HepG2 (cell line): ENCODE data around the gene XRCC5. TPM values are rescaled to one million over a fixed set of nuclear protein-coding genes. Genes with fewer than 3 reads are reported as not detected.

ENCODE experiments used
- ATAD3A ChIP-seq: sonication (generic); formaldehyde crosslinking; IDR thresholded peaks from 2 replicates; pipeline ENCODE4 v1.4.0; 2020; ENCODE audit warnings: missing genetic modification reagents
- DNMT1 ChIP-seq: sonication (generic); formaldehyde crosslinking; IDR thresholded peaks from 2 replicates; pipeline ENCODE4 v1.5.1; 2020; ENCODE audit warnings: mild to moderate bottlenecking, missing genetic modification reagents
- GFI1 ChIP-seq: sonication (generic); formaldehyde crosslinking; IDR thresholded peaks from 2 replicates; pipeline ENCODE4 v1.5.0; 2020; ENCODE audit warnings: missing genetic modification reagents, mild to moderate bottlenecking, borderline replicate concordance
- HNRNPK ChIP-seq: fragments of 200-400 bp; formaldehyde crosslinking; IDR thresholded peaks from 2 replicates; pipeline ENCODE4 v1.6.1; 2018; ENCODE audit warnings: low read length, low read depth, moderate library complexity, mild to moderate bottlenecking; ENCODE audit not compliant: poor library complexity, severe bottlenecking
- KMT2B ChIP-seq: IDR thresholded peaks from 2 replicates; pipeline ENCODE4 v1.6.1; 2016; ENCODE audit warnings: missing genetic modification reagents, missing compliant biosample characterization
- MED8 ChIP-seq: sonication (generic); formaldehyde crosslinking; IDR thresholded peaks from 2 replicates; pipeline ENCODE4 v1.8.1; 2023; ENCODE audit warnings: mild to moderate bottlenecking, missing genetic modification reagents; ENCODE audit not compliant: insufficient replicate concordance
- MIER3 ChIP-seq: IDR thresholded peaks from 2 replicates; pipeline ENCODE4 v1.6.1; 2016; ENCODE audit warnings: missing compliant biosample characterization, borderline replicate concordance
- NPAS2 ChIP-seq: sonication (generic); formaldehyde crosslinking; IDR thresholded peaks from 2 replicates; pipeline ENCODE4 v1.8.0; 2022; ENCODE audit warnings: mild to moderate bottlenecking, missing genetic modification reagents, borderline replicate concordance
- POLR2AphosphoS5 ChIP-seq: IDR thresholded peaks from 2 replicates; pipeline ENCODE4 v1.6.1; 2012; ENCODE audit warnings: low read depth, low read length
- PRMT3 ChIP-seq: sonication (generic); formaldehyde crosslinking; IDR thresholded peaks from 2 replicates; pipeline ENCODE4 v1.8.1; 2022; ENCODE audit warnings: low read depth, mild to moderate bottlenecking, moderate library complexity, missing genetic modification reagents, borderline replicate concordance
- RARG ChIP-seq: sonication (generic); formaldehyde crosslinking; IDR thresholded peaks from 2 replicates; pipeline ENCODE4 v1.4.0; 2020; ENCODE audit warnings: low read depth, mild to moderate bottlenecking, missing genetic modification reagents
- RBAK ChIP-seq: sonication (generic); formaldehyde crosslinking; IDR thresholded peaks from 2 replicates; pipeline ENCODE4 v1.5.1; 2020; ENCODE audit warnings: mild to moderate bottlenecking, missing genetic modification reagents
- ZBTB14 ChIP-seq: sonication (generic); formaldehyde crosslinking; IDR thresholded peaks from 2 replicates; pipeline ENCODE4 v1.4.0; 2020; ENCODE audit warnings: missing genetic modification reagents
- ZBTB44 ChIP-seq: sonication (generic); formaldehyde crosslinking; IDR thresholded peaks from 2 replicates; pipeline ENCODE4 v1.4.0; 2020; ENCODE audit warnings: missing genetic modification reagents
- ZBTB7B ChIP-seq: sonication (generic); formaldehyde crosslinking; IDR thresholded peaks from 2 replicates; pipeline ENCODE4 v1.4.0; 2020; ENCODE audit warnings: missing genetic modification reagents
- ZNF207 ChIP-seq: fragments of 450-650 bp; IDR thresholded peaks from 2 replicates; pipeline ENCODE4 v1.6.1; 2016; ENCODE audit warnings: antibody characterized with exemption, borderline replicate concordance
- ZNF446 ChIP-seq: sonication (generic); formaldehyde crosslinking; IDR thresholded peaks from 2 replicates; pipeline ENCODE4 v1.5.0; 2020; ENCODE audit warnings: mild to moderate bottlenecking, missing genetic modification reagents
- ZNF660 ChIP-seq: sonication (generic); formaldehyde crosslinking; IDR thresholded peaks from 2 replicates; pipeline ENCODE4 v1.5.1; 2020; ENCODE audit warnings: mild to moderate bottlenecking, low read depth, missing genetic modification reagents, borderline replicate concordance
- ZNF672 ChIP-seq: sonication (generic); formaldehyde crosslinking; IDR thresholded peaks from 2 replicates; pipeline ENCODE4 v1.8.1; 2022; ENCODE audit warnings: missing genetic modification reagents
- ZNF749 ChIP-seq: sonication (generic); formaldehyde crosslinking; IDR thresholded peaks from 2 replicates; pipeline ENCODE4 v1.8.0; 2022; ENCODE audit warnings: mild to moderate bottlenecking, missing genetic modification reagents, moderate library complexity, borderline replicate concordance
- ZNF782 ChIP-seq: sonication (generic); formaldehyde crosslinking; IDR thresholded peaks from 2 replicates; pipeline ENCODE4 v1.4.0; 2020; ENCODE audit warnings: missing genetic modification reagents, mild to moderate bottlenecking, borderline replicate concordance
- ZZZ3 ChIP-seq: sonication (generic); formaldehyde crosslinking; IDR thresholded peaks from 2 replicates; pipeline ENCODE4 v1.4.0; 2020; ENCODE audit warnings: missing genetic modification reagents, mild to moderate bottlenecking, borderline replicate concordance
- polyA plus RNA-seq, 8 experiments: library from polyadenylated mRNA; depleted of rRNA in 3 of 8; stranded (reverse) in 7 of 8; unstranded in 1 of 8; fragments of >200 nt; fragmentation: Illumina TruSeq in 4 of 8; extraction: Trizol in 4 of 8; gene quantifications; 2 replicates each; pipeline versions ENCODE4 v1.2.1 to v1.2.3, GENCODE V29; 2011 to 2016; ENCODE audit warnings: low read depth in 4 of 8, missing spikeins in 1 of 8, mixed read lengths in 1 of 8; ENCODE audit not compliant: insufficient read depth in 1 of 8
- total RNA-seq, 5 experiments: library from RNA; depleted of rRNA; stranded (reverse); fragments of >200 nt; fragmentation: Illumina TruSeq; extraction: Trizol; gene quantifications; 2 replicates each; pipeline ENCODE4 v1.2.3, GENCODE V29; 2016; ENCODE audit warnings: low read depth in 1 of 5
- TF ChIP-seq, protein P1 (sequence below): sonication (generic); formaldehyde crosslinking; IDR thresholded peaks from 2 replicates; pipeline ENCODE4 v1.8.1; 2023; ENCODE audit warnings: mild to moderate bottlenecking, inconsistent platforms, moderate library complexity, missing genetic modification reagents, borderline replicate concordance
- TF ChIP-seq, protein P2 (sequence below): sonication (generic); formaldehyde crosslinking; IDR thresholded peaks from 2 replicates; pipeline ENCODE4 v1.5.1; 2020; ENCODE audit warnings: missing genetic modification reagents, mild to moderate bottlenecking, borderline replicate concordance

XRCC5 gene
- total and polyA plus RNA-seq, 2 of the 13 experiments (the other 11 are each of a cell fraction or from before 2014, with no cell fraction given) = 264 to 454 TPM

DNA sequence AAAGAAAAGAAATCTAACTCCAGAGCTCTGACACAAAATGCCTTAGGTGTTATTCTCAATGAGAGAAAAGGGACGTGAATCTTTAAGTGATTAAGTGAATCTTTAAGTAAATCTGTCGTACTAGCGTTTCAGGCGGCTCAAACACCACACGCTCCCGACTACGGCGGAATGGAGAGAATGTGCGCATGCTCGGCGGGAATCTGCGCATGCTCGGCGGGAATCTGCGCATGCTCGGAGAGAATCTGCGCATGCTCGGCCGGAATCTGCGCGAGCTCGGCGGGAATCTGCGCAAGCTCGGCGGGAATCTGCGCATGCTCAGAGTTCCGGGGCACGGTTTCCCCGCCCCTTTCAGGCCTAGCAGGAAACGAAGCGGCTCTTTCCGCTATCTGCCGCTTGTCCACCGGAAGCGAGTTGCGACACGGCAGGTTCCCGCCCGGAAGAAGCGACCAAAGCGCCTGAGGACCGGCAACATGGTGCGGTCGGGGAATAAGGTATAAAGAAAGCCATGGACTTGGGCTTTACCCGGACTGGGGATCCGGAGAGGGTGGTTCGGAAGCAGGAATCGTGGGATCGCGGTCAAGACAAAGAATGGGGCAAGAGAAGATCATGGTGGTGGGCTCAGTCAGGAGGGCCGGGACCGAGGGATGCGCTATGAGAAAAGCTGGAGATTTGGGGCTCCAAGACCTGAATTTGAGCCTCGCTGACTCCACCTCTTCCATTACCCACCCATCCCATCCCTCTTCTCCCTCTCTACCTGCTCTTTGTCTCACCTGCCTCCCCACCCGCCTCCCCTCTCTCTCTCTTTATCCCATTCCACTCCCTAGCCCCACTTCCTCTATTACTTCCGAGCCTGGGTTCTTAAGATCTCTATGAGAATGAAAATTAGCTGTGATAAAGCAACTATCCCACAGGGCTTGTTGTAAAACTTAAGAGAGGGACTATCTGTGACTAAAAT, at the start of gene XRCC5 (continued):
- TF ChIP-seq HNRNPK (peak; percentile 88), ZNF672 (CRISPR knock-in tag) (no peak), ZBTB44 (0 out of 2 replicates have a peak, but pooled peaks have one; percentile 14), PRMT3 (CRISPR knock-in tag) (peak; percentile 59; the same call in 1 of the 2 replicates), RARG (no peak), NPAS2 (CRISPR knock-in tag) (no peak), ZNF207 (no peak), KMT2B (peak; percentile 94), RBAK (CRISPR knock-in tag) (peak; percentile 68; the same call in 1 of the 2 replicates), ZBTB7B (CRISPR knock-in tag) (0 out of 2 replicates have a peak, but pooled peaks have one; percentile 22), MED8 (CRISPR knock-in tag) (peak; percentile 89), DNMT1 (CRISPR knock-in tag) (0 out of 2 replicates have a peak, but pooled peaks have one; percentile 59), MIER3 (CRISPR knock-in tag) (peak; percentile 88; the same call in 1 of the 2 replicates), ZZZ3 (CRISPR knock-in tag) (peak; percentile 98; the same call in 1 of the 2 replicates), ZBTB14 (peak; percentile 51; the same call in 1 of the 2 replicates), POLR2AphosphoS5 (peak; percentile 93), ZNF782 (peak; percentile 92), ZNF446 (peak; percentile 90), ATAD3A (peak; percentile 68; the same call in 1 of the 2 replicates), GFI1 (CRISPR knock-in tag) (peak; percentile 65; the same call in 1 of the 2 replicates), ZNF660 (CRISPR knock-in tag) (no peak), ZNF749 (CRISPR knock-in tag) (peak; percentile 24; the same call in 1 of the 2 replicates)
- TF ChIP-seq, protein P1, sequence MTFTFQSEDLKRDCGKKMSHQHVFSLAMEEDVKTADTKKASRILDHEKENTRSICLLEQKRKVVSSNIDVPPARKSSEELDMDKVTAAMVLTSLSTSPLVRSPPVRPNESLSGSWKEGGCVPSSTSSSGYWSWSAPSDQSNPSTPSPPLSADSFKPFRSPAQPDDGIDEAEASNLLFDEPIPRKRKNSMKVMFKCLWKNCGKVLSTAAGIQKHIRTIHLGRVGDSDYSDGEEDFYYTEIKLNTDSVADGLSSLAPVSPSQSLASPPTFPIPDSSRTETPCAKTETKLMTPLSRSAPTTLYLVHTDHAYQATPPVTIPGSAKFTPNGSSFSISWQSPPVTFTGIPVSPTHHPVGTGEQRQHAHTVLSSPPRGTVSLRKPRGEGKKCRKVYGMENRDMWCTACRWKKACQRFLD = peak; percentile 91
- TF ChIP-seq, protein P2, sequence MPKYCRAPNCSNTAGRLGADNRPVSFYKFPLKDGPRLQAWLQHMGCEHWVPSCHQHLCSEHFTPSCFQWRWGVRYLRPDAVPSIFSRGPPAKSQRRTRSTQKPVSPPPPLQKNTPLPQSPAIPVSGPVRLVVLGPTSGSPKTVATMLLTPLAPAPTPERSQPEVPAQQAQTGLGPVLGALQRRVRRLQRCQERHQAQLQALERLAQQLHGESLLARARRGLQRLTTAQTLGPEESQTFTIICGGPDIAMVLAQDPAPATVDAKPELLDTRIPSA (CRISPR knock-in tag) = peak; percentile 80; the same call in 1 of the 2 replicates
